ENCODE measurements around the gene CST6.

DNA sequence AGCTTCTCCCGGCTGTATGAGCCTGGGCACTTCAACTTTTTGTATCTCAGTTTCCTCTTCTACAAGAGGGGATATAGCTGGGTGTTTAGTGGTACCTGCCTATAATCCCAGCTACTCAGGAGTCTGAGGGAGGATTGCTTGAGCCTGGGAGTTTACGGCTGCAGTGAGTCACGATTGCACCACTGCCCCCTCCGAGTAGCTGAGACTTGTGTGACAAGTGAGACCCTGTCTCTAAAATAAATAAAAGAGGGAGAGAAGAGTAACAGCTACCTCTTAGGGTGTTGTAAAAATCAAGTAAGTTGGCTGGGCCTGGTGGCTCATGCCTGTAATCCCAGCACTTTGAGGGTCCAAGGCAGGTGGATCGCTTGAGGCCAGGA, 24.5 kb downstream of the CST6 start:
- TF ChIP-seq CTCF (IDR thresholded peaks at IDR 0.05), result no peak
- TF ChIP-seq POLR2AphosphoS5 (IDR thresholded peaks at IDR 0.05), result no peak
- no peak for TF ChIP-seq POLR2A (IDR thresholded peaks at IDR 0.05)
